Loucy (cell line): ENCODE data around the gene NRIP3.

Experiments used
- EZH2phosphoT487 ChIP-seq: fragments of 200-600 bp; IDR thresholded peaks from 2 replicates; pipeline ENCODE4 v1.6.1; 2018; ENCODE audit warnings: antibody characterized with exemption, mild to moderate bottlenecking, moderate library complexity, borderline replicate concordance
- TF ChIP-seq, protein P1 (sequence below): fragments of 200-600 bp; sonication (generic); conservative IDR thresholded peaks from 2 replicates; pipeline ENCODE4 v1.5.1; 2014; ENCODE audit warnings: mild to moderate bottlenecking, antibody characterized with exemption, low read length

GRCh38 chr11:8934742-8935488 lies 68.9 kb downstream of the NRIP3 start:
- TF ChIP-seq EZH2phosphoT487 = no peak
- TF ChIP-seq, protein P1, sequence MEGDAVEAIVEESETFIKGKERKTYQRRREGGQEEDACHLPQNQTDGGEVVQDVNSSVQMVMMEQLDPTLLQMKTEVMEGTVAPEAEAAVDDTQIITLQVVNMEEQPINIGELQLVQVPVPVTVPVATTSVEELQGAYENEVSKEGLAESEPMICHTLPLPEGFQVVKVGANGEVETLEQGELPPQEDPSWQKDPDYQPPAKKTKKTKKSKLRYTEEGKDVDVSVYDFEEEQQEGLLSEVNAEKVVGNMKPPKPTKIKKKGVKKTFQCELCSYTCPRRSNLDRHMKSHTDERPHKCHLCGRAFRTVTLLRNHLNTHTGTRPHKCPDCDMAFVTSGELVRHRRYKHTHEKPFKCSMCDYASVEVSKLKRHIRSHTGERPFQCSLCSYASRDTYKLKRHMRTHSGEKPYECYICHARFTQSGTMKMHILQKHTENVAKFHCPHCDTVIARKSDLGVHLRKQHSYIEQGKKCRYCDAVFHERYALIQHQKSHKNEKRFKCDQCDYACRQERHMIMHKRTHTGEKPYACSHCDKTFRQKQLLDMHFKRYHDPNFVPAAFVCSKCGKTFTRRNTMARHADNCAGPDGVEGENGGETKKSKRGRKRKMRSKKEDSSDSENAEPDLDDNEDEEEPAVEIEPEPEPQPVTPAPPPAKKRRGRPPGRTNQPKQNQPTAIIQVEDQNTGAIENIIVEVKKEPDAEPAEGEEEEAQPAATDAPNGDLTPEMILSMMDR = no peak
